Retina (tissue), 1 donor: ENCODE data around the gene SLC35F3.
"Not testable (repeated sequence)": the region's sequence is repeated elsewhere in the genome, so short reads cannot be mapped to it uniquely, and the experiment has no call there.

Experiments
- DNase-seq: peaks from one replicate; pipeline ENCODE4 v3.0.0-alpha.2; 2016

Gene SLC35F3

DNA sequence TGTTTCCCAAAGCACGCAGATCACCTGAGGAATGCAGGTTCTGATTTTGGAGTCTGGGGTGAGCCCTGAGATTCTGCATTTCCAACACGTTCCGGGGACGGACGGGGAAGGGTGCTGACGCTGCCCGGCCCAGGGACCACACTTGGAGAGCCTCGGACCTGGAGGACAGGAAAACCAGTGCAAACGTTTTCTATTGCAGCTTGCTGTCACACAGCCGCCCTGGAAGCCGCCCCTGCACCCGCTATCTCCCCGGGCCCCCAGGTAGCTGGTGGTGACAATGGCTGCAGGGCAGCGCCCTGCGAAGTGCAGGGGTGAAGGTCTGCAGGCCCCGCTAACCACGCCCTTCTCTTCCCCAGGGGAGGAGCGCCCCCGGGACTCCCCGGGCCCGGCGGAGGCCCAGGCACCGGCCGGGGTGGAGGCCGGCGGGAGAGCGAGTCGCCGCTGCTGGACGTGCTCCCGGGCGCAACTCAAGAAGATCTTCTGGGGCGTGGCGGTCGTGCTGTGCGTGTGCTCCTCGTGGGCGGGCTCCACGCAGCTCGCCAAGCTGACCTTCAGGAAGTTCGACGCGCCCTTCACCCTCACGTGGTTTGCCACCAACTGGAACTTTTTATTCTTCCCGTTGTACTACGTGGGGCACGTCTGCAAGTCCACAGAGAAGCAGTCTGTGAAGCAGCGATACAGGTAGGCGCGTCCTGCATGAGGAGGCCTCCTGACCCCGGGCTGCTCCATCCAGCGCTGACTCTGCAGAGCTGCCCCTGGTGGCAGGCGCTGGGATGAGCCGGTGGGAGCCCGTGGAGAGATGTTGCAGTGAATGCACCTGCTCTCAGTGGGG lies 326.8 kb downstream of the SLC35F3 start:
- no peak for DNase-seq

GRCh38 chr1:234231893-234232276 lies 327.4 kb downstream of the SLC35F3 start:
- DNase-seq = no peak

DNA sequence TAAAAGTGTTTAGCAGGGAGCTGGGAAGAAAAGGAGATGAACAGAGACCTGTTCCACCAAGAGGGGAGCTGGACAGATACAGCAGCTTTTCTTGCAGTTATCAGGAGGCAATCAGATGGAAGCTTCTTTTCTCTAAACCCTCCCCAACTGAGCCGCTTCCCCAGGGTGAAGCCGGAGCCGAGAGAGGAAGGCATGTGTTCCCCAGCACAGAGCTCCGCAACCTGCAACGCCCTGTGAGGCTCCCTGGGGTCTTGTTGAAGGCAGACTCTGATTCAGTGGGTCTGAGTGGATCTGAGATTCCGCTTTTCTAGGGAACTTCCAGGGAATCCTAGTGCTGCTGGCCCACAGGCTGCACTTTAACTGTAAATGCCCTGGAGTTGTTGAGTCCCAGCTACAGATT lies 329.7 kb downstream of the SLC35F3 start:
- DNase-seq = no peak

DNA sequence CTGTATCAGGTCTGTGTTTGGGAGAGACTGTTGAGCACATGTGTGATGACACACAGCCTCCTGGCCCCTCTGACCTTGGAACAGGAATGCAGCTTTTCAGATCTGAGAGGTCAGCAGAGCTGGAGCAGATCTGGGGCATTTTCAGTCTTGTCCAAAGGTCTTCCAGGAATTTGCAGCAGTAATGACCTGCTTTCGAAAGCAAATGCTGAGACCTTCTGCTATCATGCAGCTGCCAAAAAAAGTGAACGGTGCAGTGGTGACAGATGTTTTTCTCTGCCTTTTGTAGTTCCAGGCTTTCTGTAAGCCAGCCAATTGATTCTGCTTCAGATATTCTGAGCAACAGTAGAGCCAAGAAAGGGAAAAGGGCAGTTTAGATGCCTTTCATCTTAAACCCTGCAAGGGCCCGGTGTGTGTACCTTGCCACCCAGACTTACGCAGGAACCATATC lies 331.0 kb downstream of the SLC35F3 start:
- DNase-seq = no peak

- no peak for DNase-seq
Observed at GRCh38 chr1:234237393-234237792, 332.9 kb downstream of the SLC35F3 start.

DNA sequence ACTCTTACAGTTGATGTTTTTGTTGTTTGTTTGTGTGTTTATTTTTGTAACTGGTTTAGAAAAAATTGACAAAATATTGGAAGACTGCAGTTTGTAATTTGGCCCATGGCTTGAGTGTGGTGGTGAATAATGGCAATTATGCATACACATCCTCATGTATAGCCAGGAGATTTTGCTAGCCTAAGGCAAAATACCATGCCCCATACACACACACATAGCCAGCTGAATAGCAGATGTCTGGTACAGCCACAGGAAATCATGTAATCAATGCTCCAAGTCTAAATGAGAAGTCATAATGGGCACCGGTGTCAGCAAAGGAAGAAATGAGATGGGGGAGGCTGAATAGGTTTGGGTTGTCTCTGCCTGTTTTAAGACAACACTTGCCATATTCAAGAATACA lies 333.6 kb downstream of the SLC35F3 start:
- no peak for DNase-seq

DNA sequence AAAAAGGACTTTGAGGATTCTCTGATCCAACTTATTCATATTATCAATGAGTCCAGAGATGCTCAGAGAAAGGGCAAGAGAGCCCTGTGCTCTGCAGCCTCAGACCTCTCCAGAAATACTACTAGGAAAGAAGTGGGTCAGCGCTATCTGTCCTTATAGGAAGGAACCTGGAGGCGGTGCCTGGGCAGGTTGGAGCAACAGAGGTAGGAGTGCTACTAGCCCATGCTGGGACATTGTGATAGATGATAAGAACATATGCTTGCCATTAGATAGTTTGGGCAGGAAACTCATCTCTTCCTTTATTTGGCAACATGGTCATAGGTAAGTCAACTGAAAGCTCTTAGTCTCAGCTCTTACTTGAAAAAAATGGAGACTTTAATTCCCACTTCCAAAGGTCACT lies 335.0 kb downstream of the SLC35F3 start:
- no peak for DNase-seq

GRCh38 chr1:234239936-234240335 lies 335.5 kb downstream of the SLC35F3 start:
- DNase-seq = no peak

- DNase-seq = no peak
Observed at GRCh38 chr1:234240680-234241079, 336.2 kb downstream of the SLC35F3 start.

DNA sequence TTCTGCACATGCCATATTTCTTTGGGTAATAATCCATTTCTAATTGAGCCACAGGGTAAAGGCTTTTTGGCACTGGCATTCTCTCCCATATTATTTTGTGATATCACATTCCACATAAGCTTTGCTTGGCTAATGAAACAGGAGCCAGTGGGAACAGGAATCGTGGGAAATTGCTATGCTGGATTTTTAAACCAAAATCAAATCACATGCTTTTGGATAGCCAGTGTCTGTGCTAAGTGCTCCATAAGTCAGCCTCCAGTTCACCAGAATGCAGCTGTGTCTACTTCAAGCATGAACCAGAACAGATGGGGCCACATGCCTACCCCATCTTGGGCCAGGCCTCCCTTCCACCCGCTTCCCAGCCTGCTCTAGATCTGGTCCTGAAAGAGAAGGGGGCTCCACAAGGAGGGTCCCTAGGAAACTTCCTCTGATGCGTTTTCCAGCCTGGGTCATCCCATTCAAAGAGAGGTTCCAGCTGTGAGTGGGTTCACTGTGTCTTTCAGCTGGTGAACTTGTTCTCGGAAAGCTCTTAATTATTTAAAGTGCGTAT lies 337.5 kb downstream of the SLC35F3 start:
- no peak for DNase-seq

DNA sequence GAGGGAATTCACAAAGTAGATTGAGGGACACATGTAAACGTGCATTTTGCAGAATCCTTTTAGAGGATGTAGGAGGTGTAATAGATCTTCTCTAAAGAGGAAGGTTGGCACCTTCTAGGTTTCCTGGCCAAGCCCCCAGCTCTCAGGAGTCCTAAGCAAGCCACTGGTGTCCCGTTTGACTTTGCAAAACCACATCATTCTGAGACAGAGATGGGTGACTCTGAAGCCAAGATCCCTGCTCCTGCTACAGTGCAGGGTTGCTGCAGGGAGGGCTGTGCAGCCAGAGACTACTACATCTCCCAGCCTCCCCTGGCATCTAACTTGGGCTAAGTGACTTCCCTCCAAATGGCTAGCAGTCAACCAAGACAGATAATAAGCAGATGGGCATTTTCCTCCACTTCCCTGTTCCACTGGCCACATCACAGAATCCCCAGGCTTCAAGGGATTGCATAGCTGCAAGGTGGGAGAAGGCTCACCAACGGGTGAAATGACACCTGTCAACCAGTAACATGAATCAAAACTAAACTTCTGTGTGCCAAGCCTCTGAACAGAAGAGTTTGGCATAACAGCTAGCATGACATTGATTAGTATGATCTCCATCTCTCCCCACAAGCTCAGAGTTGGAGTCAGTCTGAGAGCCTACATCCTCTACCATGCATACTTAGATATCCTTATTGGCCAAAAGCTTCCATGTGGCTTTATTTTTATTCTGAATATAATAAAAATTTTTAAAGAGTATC lies 339.2 kb downstream of the SLC35F3 start:
- DNase-seq = no peak

DNA sequence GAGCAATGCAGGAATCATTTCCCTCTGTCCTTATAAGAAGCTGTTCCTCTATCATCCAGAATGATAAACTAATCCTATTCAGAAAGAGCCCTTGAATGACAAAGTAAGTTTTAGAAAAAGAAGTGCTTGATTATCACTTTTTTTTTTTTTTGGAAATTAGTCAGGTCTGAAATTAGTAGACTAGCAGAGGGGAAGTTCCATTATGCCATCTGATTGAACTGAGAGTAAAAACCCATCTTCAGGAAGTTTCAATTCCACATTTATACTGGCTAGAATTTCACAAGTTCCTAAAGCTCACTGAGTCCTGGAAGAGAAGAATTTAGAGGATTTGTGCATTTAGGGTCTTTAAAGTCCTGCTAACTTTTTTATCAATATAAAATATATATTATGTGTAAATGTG lies 340.0 kb downstream of the SLC35F3 start:
- DNase-seq = no peak

DNA sequence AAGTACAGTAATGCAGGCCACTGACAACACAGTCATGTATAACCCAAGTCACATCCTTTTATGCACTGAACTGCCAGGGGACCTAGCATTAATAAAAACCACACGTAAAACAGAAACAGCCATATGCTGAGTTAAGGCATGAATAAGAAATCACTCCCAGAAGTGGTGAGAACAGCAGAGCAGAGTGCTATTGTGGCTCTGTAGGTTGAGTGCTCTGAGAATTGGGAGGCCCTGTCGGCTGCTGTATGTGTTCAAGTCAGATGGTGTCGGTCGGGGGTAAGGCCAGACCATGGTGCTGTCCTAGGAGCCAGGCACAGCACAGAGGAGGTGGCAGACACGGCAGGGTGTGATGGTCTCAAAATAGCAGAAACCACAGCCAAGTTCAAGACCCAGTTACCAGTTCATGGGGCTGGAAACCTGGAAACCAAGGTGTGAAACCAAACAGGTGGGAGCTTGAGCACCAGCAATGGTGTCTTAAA lies 342.2 kb downstream of the SLC35F3 start:
- peak; percentile 13 for DNase-seq

GRCh38 chr1:234247746-234248145 lies 343.3 kb downstream of the SLC35F3 start:
- DNase-seq = not testable (repeated sequence)

DNA sequence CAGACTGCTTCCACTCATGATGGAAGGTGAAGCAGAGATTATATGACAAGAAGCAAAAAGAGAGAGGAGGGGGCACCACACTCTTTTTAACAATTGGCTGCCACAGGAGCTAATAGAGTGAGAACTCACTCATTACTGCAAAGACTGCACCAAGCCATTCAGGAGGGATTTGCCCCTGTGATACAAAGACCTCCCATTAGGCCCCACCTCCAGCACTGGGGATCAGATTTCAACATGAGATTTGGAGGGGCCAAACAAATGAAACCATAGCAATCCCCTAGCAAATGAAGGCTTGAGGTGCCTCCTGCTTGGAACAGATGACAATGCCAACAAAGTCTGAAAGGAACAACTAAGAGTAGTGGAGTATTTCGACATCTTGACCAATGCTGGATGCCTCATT lies 346.3 kb downstream of the SLC35F3 start:
- no peak for DNase-seq

- no peak for DNase-seq
Observed at GRCh38 chr1:234253732-234254131, 349.3 kb downstream of the SLC35F3 start.

GRCh38 chr1:234256359-234256758 lies 351.9 kb downstream of the SLC35F3 start:
- no peak for DNase-seq

DNA sequence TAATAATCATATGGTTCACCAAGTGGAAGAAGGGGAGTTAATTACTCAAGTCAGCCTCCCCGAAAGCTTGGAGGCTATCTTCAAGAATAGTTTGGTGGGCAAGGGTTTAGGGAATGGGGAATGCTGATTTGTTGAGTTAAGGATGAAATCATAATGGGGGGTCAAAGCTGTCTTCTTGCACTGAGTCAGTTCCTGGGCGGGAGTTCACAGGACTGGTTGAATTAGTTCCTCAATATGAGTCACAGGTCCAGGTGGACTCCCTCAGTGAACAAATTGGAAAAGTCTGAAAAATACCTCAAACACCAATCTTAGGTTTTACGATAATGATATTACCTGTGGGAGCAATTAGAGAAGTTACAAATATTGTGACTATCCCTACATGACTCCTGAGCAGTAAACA lies 353.6 kb downstream of the SLC35F3 start:
- DNase-seq = no peak

- DNase-seq = no peak
Observed at GRCh38 chr1:234260578-234260977, 356.1 kb downstream of the SLC35F3 start.

GRCh38 chr1:234261545-234261944 lies 357.1 kb downstream of the SLC35F3 start:
- DNase-seq = no peak

- DNase-seq = no peak
Observed at GRCh38 chr1:234262007-234262753, 357.7 kb downstream of the SLC35F3 start.

DNA sequence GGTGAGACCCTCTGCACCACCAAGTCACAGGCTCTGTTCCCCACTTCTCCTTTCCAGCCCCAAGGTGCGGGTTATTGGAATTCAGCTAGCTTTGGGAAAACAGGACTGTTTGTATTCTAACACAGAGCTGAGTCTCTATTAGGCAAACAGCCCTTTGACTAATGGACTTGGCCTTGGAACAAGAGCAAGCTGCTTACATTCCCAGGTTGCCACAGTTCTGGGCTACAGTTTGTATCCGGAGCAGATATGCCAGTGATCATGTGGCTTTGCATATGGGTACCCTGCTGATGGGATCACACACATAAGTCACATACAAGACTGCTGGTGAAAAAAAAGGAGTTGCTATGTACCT lies 358.3 kb downstream of the SLC35F3 start:
- DNase-seq = no peak

DNA sequence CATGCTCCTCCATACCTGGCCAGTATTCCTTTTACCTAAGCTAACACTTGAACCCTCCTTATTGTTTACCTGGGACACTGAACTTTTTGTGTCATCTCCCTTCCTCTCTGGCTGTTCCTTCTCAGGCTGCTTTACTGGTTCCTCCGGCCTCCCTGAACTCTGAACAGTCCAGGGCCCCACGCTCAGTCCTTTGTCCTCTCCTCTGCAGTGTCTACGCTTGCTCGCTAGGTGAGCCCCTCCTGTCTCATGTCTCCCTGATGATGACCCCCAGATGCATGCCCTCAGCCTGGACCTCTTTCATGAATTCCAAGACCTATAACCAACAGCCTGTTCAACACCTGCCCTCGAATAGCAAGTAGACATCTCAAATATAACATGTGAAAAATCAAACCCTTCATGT lies 360.4 kb downstream of the SLC35F3 start:
- no peak for DNase-seq
